Activated CD8-positive, alpha-beta memory T cell treated with anti-CD3 and anti-CD28 coated beads for 24 hours (primary cell): ENCODE data around the gene RABGAP1L.
"Not testable (repeated sequence)": the region's sequence is repeated elsewhere in the genome, so short reads cannot be mapped to it uniquely, and the experiment has no call there.

Experiments used
- DNase-seq: peaks from one replicate; pipeline ENCODE4 v3.0.0-alpha.2; 2020

RABGAP1L gene

DNA sequence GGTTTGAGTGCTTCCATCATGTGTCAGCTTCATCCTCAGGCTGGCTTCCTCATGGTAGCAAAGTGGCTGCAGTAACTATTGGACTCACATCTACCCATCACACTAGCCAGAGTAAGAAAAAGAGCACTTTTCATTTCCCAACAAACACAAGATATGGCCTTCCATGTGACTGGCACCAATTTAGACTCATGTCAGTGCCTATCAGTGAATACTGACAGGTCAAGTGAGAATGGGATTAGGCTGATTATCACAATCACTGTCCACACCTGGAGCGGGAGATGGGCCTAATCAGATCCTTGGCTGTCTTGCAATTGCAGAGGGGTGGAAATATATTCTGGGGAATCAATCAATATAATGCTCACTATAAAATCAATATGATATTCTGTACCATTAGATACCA lies 2.9 kb upstream of the RABGAP1L start:
- no peak for DNase-seq

DNA sequence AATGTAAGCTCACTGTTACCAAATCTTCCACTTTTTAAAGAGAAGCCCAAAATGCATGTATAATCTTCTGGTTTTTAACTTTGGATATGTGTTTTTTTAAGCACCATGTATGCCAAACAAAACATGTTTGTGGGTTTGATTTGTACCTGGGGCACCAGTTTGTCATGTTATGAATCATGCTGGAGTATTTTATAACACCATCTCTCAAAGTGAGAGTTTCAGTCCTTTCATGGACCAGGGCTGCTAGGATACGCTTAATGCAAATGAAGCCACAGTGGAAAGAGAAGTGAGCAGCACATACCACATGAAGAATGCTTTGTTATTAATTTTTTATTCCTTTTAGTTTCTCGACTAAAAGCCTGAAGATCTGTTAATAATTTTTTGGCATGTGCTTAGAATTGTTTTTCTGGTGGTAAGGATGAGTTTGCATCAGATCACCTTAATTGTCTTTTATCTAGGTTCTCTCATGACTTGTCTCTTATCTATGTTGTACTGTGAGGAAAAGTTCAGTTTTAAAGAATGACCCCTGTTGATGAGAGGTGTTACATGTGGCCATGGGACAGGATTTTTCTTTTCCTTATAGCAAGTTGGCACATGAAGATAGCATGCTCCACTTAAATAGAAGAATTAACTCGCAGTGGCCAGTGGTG lies 2.0 kb upstream of the RABGAP1L start:
- DNase-seq, result no peak

DNA sequence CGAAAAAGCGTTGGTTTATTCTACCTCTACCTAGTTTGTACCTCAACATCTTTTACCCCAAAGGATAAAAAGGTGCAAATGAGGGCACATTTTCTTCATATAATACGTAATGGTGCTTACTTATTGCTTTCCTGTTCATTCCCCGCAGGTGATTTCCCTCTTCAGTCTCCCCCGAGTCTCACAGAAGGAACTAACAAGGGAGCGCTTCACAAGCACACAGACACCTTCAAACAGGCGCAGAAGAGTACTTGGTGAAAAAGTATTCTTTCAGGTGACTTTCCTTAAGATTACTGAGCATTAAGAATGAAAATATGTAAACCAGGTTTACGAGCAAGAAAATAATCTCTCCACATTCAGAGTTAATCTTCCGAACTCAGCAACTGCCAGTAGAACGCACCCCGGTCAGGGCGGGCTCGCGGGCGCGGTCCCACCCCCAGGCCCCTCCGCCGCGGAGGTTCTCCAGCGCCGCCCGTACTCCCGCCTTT lies 511 bp upstream of the RABGAP1L start:
- DNase-seq, result no peak

DNA sequence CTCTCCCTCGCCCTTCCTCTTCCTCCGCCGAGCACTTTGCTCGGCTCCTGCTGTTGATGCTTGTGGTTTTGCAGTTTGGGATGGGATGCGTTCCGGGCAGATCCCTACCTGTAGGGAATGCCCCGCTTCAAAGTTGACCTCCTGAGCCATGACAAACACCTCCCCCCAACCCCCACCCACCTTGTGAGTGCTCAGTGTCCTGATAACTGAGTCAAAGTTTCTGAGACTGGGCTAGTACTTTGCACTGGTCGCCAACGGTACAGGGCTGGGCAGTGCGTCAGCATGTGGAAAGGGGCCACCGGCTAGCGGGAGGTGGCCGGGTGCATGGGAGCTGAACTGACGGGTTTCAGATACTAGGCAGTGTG lies 771 bp downstream of the RABGAP1L start:
- DNase-seq, result peak; percentile 66

DNA sequence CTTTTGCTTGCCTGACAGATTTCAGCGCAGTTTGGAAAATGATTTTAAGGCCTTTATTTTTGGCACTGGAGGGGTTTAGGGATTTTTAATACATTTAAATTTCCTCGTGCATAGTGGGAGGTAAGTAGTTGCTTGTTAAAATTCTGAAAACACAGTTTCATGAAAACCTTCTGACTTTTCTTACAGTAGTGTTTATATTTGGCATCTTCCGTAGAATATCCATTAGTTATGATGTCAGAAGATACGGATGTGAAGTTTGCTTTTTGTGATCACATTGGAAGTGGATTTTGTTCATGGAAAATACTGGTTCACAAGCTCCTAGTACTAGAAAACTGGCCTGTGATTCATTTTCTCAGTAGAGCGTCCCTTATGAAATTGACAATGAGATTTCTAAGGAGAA lies 1.3 kb downstream of the RABGAP1L start:
- no peak for DNase-seq

DNA sequence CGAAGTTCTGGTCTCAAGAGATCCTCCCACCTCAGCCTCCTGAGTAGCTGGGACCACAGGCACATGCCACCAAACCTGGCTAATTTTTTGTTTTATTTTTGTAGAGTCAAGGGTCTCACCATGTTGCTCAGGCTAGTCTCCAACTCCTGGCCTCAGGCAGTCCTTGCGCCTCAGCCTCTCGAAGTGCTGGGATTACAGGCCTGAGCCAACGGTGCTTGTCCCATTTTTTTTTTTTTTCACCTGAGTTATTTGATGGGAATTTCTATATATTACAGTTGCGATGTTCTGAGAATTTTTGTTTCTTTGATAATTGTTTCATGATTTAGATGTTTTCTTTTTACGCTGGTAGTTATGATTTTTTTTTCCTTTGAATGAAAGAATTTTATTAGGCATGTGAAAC lies 2.5 kb downstream of the RABGAP1L start:
- DNase-seq, result no peak

DNA sequence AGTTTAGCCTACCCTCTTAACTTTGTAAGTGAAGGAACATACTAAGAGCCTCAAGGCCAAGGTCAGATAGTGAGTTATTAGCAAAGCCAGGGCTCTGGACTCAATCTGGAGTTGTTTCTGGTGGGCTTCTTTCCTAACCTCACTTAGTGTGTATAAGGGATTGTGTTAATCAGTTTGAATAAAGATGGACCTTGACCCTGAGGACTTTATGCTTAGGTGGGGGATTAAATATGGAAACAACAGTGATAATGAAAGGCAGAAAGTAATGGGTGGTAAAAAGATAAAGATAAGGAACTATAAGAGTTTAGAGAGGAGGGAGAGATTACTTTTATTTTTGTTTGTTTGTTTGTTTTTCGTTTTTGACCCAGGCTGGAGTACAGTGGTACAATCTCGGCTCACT lies 5.5 kb downstream of the RABGAP1L start:
- DNase-seq, result no peak

DNA sequence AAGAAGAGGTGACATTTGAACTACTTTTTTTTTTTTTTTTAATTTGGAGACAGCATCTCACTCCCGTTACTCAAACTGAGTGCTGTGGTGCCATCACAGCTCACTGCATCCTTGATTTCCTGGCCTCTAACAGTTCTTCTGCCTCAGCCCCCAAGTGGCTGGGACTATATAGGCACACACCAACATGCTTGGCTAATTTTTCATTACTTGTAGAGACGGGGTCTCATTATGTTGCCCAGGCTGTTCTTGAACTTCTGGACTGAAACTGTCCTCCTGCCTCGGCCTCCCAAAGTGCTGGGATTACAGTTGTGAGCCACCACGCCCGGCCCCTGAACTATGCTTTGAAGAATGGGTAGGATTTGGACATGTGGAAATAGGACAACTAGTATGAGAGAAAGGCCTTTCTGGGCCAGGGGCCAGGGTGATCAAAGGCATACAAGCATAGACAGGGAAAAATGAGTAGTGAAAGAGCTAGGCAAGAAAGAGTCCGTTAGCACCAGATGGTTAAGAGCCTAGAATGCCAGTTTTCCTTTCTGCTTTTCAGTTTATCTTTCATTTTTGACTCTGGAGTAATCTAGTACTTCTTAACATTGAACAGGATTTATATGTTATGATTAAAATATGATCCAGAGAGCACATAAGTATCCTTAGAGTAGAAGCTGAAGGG lies 6.3 kb downstream of the RABGAP1L start:
- DNase-seq, result no peak

DNA sequence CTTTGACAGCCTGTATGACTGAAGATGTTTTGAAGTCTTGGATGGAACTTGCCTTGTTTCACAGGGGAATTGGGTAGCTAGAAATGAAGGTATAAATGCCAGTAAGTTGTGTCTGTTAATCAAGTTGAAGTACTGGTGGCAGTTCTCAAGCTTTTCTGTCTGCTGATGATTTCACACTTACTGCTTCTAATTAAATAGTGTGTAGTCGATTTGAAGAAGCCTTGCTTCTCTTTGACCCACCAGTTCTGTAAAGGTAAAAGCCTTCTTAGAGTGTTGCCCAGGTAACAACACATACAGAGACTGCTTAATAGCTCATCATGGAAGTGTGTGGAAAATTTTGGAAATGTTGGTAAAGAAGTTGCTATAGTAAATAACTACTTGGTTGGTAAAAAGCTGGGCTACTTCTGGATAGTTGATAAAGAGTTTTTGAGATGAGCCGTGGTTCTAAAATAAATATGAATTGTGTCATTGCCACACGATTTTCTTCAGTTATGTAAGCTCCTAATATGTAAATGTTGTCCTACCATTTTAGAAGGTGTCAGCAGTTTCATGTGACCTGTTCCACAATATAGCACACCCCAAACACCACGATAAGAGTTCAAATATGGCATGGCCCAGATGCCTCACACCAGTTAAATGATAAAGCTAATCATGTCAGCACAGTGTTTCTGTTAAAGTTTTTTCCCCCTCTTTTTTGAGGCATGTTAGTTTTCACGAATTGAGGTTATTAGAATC lies 7.4 kb downstream of the RABGAP1L start:
- DNase-seq, result no peak

DNA sequence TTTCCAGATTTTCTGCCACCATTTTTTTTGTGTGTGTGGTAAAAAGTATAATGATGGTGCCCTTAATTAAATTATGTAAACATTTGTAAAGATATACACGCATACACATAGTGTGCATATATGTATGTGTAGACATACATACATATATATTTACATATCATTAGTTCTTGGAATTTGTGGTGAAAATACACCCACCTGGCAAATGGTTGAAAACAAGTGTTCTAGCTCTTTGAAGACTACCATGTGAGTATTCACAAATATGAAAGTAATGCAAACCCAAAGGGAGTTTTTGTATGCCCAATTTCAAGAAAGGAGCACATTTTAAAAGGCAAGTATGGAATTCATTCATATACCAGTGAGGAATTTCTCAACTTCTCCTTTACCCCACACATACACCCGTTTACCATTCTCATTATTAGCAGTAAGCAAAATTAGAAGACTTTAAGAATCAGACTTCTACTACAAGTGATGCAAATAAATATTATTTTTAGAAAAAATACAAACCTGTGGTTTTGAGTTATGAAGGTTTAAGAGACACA lies 8.0 kb downstream of the RABGAP1L start:
- DNase-seq, result no peak

DNA sequence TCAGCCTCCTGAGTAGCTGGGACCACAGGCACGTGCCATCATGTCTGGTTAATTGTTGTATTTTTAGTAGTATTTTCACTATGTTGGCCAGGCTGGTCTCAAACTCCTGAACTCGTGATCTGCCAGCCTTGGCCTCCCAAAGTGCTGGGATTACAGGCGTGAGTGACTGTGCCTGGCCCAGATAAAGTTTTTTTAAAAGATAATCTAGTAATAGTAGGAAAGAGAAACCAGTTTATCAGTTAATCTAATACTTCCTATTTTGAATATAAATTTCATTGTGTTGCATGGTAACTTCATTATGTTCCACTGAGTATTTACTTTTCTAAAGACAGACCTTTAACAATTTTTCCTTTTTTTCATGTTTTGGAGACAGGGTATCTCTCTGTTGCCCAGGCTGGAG lies 10.0 kb downstream of the RABGAP1L start:
- DNase-seq, result no peak

DNA sequence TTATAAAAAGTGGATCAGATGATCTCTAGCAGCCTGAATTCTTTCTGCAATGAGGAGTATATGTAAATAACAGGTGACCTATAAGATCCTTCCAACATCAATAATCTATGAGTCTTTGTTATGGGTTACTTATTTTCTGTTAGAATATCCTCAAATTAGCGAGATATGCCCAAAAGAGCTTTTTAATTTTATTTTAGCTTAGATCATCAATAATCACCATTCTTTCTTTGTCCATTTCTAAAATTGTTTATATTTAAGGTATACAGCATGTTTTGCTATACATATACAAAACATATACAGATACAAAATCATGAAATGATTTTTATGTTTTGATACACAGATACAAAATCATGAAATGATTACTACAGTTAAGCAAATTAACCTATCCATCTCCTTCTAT lies 11.8 kb downstream of the RABGAP1L start:
- DNase-seq, result no peak

DNA sequence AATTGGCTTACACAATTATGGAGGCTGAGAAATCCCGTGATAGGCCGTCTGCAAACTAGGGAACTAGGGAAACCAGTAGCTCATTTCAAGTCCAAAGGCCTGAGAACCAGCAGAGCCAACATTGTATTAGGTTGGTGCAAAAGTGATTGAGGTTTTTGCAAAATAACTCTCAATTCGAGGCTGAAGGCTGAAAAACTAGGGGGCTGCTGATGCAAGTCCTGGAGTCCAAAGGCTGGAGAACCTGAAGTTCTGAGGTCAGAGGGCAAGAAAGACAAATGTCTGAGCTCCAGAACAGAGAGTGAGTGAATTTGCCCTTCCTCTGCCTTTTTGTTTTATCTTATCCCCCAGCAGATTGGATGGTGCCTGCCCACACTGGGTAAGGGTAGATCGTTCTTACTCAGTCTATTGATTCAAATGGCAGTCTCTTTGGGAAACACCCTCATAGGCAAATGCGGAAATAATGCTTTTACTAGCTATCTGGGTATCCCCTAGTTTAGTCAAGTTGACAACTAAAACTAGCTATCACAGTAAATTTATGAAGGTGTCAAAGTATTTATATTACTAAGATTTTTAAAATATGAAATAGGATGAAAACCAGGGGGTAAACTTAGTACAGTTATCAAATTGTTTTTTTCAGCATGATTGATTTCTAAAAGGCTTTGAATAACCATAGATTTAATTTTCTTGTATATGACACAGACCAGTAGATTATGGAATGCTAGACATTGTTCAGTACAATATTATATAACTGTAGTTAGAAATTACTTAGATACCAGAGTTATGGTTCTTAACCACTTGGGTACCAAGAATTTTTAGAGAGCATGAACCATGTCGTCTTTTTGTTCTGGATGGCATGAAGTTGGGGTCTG lies 15.4 kb downstream of the RABGAP1L start:
- DNase-seq, result no peak

DNA sequence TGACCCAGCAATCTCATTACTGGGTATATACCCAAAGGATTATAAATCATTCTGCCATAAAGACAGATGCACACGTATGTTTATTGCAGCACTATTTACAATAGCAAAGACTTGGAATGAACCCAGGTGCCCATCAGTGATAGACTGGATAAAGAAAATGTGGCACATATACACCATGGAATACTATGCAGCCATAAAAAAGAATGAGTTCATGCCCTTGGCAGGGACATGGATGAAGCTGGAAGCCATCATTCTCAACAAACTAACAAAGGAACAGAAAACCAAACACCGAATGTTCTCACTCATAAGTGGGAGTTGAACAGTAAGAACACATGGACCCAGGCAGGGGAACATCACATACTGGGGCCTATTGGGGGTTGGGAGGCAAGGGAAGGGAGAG lies 19.1 kb downstream of the RABGAP1L start:
- DNase-seq, result not testable (repeated sequence)

DNA sequence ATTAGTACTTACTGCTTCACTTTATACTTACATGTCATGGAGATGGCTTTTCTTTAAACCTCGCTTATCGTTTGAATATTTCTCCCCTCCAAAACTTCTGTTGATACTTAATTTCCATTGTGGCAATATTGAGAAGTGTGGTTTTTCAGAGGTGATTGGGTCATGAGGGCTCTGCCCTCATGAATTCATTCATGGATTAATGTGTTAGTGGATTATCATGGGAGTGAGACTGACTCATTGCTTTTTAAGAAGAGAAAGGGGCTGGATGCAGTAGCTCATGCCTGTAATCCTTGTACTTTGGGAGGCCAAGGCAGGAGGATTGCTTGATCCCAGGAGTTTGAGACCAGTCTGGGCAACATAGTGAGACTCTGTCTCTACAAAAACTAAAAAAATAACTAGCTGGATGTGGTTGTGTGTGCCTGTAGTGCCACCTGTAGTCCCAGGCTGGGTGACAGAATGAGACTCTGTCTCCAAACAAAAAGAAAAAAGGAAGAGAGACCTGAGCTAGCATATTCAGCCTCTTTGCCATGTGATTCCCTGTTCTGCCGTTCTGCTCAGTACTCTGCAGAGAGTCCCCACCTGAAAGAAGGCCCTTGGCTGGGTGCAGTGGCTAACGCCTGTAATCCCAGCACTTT lies 30.2 kb downstream of the RABGAP1L start:
- DNase-seq, result no peak

DNA sequence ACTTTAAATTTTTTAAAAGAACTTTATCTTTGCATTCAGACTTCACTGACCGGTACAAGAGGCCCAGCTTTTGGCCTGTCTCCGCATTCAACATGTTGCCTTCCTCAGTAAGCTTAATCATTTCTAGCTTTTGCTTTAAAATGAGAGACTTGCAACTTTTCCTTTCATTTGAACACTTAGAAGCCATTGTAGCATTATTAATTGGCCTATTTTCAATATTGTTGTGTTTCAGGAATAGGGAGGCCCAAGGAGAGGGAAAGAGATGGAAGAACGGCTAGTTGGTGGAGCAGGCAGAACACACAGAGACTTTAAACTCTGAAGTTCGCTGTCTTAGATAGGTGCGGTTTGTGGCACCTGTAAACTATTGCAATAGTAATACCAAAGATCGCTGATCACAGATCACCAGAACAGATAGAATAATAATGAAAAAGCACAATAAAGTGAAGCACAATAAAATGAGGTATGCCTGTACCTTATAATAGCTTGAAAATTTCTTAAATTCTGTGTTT lies 31.4 kb downstream of the RABGAP1L start:
- DNase-seq, result no peak

DNA sequence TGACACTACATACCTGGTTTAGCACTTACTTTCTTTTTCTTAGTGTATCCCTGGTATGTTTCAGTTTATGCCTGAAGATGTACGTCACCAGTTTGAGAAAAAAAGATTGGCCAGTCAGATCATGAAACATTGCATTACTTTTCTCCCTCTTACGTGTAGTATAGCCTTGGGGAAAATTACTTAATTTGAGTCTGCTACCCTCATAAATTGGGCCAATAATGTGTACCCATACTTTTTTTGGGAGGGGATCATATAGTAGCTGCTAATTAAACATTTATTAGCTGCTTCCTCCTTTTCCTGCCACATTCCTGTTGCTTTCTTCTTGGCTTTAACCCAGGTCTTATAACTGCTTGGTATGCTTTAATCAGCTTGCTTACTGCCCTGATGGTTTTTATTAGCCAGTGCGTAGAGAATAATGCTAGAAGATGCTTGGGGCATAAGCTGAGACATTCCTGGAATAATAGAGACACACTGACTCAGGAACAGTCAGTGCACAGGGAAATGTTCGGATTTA lies 32.1 kb downstream of the RABGAP1L start:
- no peak for DNase-seq

DNA sequence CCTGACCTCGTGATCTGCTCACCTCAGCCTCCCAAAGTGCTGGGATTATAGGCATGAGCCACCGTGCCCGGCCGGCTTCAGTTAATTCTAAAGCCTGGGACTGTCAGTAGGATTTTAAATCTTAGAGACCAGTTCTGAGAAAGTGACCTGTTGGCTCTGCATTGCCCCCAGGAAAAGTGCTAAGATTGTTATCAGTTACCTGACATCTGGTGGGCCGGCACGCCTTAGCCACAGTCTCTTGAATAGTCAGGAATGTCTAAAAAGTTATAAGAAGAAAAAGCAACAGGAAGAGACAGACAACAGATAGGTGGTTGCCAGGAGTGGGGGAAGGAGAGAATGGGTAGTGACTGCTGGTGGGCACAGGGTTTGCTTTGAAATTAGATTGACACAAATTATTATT lies 35.1 kb downstream of the RABGAP1L start:
- no peak for DNase-seq

DNA sequence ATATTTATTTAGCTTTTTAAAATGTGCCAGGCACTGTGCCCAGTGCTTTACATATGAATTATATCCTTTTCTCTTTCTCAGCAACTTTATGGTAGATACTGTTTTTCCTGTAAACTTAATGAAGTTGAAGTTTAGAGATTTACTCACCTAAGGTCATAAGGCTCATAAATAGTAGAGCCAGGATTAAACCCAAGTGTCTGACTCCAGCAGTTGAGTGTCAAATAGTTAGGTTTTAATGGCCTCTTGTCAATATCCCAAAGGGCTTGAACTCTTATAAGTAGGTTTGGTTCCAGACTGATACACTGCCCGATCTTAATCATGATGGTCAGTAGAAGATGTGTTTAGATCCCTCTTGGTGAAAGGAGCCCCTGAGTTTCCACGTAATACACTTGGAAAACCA lies 37.8 kb downstream of the RABGAP1L start:
- DNase-seq, result no peak

DNA sequence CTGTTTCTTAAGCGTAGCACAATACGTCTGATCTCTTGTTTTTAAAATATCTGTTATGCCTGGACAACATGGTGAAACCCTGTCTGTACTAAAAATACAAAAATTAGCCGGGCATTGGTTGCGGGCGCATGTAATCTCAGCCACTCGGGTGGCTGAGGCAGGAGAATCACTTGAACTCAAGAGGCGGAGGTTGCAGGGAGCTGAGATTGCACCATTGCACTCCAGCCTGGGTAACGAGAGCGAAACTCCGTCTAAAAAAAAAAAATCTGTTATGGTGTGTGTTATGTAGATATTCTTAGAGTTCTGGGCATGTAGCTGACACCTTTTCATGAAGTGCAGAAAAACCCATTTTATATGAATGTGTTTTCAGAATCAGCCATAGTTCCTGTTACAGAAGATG lies 38.2 kb downstream of the RABGAP1L start:
- DNase-seq, result no peak

DNA sequence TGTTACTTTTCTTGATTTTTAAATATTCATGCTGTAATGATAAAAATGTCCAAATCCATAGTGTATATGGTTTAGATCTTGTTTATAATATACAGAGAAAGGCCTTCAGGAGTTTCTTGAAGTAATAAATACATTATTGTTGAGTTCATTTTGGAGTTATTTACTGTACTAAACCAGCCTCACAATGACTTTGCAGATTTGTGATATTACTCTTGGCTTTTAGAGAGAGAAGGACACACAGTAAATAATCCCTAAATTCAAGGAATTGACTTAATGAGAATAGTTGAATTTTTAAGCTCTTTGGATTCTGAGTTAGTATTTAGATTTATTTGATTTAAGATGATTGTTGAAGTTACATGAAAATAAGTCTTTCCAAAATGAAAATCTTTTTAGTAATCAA lies 38.9 kb downstream of the RABGAP1L start:
- no peak for DNase-seq

DNA sequence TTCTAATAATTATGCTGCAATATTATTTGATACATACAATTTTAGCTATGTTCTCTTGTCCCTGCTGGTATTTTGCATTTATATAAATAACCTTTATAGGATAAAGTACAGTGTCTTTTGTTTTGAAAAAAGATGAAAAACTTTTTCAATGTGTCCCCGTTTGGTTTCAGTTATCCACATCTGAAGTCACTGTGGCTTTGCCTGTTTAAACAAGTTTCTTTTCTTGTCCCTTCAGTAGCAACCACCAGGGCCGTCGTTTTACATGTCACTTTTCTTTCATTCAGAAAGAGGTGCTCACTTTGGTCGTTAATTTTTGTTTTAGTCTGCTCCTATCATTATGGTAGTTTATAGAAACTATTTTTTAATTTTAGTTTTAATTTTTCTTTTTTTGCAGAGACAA lies 41.4 kb downstream of the RABGAP1L start:
- no peak for DNase-seq
